ENCODE results near the gene PPP5C.
"Not testable (repeated sequence)": the region's sequence is repeated elsewhere in the genome, so short reads cannot be mapped to it uniquely, and the experiment has no call there.

The PPP5C gene, protein sequence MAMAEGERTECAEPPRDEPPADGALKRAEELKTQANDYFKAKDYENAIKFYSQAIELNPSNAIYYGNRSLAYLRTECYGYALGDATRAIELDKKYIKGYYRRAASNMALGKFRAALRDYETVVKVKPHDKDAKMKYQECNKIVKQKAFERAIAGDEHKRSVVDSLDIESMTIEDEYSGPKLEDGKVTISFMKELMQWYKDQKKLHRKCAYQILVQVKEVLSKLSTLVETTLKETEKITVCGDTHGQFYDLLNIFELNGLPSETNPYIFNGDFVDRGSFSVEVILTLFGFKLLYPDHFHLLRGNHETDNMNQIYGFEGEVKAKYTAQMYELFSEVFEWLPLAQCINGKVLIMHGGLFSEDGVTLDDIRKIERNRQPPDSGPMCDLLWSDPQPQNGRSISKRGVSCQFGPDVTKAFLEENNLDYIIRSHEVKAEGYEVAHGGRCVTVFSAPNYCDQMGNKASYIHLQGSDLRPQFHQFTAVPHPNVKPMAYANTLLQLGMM

DNA sequence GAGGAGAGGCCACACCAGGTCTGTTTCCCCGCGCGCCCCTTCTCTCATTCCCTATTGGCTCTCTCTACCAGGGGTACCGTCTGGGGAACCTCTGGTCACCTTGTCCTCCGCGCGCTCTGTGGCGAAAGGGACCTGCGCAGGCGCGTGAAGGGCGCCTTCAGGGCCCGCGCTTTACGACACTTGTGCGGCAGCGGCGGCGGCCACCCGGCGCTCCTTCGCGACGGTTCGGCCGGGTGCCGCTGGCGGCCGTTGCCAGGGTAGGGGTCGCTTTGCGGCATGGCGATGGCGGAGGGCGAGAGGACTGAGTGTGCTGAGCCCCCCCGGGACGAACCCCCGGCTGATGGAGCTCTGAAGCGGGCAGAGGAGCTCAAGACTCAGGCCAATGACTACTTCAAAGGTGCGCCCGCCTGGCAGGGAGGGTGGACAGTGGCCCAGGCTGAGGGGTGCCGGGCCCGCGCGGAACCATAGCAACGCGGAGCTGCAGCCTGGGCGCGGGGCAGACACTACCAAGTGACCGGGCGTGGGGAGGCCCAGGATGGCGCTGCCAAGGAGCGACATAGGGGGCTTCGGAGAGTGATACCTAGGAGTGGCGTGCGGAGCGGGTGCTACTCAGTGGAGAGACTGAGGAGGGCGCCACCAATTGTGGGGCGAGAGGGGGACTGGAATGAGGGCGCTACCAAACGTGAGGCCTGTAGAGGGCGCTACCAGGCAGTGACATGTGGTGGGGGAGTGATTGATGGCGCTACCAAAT lies at the start of gene PPP5C:
Gene PPP5C (plus strand): TSS at position 267 of the 751 bp plus-strand sequence. CDS start 10 bp downstream, at position 277.
- peak; percentile 90 for DNase-seq

DNA sequence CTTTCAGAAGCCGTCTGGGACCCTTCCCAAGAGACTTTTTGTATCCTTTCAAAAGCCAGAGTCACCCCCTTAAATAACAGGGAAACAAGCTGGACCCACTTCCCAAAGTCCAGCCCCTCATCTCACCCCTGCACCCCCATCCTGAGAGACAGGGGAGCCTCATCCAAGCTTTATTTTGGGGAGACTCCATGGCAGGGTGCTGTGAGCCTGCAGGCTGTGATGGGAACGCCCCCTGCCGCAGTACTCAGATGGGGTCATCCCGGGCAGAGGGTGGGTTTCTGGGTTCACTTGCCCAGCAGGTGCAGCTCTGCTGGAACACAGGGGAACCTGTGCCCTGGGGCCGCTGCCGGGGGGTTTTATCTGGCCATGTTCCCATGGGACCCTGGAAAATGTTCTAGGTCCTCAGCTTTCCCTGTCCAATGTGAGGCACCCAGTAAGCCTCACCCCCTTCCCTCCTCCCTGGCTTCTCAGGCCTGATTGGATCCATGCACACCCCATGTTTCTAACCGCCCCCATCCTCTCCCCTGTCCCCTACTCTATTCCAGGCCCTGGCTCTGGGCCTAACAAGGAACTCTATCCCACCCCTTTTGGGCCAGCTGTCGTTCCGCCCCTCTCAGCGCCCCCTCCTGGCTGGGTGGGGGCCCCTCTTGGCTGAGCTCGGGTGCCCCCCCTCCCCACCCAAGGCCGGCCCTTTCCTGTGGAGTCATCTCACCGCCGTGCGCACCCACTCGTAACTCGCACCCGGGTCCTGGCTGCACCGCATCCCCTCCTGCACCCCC lies 49.0 kb upstream of the PPP5C start:
- no peak for DNase-seq

DNA sequence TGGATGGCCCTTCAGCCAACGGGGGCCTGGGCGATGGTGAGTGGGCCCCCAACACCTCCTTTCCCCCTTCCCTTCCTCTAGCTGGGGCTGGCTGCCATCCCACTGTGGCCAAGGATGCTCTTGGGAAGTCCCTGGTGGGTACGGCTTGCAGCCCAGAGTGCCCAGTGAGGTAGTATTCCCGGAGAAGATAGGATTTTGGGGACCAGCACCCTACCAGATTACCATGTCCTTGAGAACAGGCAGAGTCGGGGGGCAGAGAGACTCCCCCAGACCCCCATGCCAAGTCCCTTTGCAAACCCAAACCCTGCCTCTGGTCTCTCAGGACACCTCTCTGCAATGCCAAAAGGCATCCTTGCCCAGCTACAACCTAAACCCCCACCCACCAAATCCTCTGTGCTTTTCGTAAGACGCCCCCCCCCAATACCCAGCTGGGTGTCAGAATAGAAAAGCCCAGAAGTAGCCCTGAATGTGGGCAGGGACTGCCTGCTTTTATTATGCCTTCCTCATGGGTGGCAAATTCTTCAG lies 48.3 kb upstream of the PPP5C start:
- DNase-seq, result no peak

DNA sequence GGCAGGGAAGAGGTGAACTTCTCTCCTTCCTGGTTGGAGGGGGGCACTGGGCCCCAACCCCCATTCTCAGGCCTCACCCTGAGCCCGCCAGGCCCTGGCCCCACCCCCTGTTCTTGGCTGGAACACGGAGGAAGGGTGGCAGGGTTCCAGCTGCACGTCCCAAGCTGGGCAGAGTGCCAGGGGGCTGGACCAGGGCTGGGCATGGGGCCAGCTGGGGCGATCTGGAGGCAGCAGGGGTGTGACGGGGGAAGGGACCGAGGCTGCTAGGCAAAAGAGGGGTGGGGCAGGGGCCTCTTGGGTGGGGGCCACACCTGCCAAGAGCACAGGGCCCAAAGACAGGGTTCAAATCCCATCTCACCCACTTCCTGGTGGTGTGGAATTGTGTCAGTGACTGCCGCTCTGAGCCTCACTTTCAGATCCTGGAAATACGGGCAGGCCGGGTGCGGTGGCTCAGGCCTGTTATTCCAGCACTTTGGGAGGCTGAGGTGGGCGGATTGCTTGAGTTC lies 47.8 kb upstream of the PPP5C start:
- DNase-seq, result no peak

DNA sequence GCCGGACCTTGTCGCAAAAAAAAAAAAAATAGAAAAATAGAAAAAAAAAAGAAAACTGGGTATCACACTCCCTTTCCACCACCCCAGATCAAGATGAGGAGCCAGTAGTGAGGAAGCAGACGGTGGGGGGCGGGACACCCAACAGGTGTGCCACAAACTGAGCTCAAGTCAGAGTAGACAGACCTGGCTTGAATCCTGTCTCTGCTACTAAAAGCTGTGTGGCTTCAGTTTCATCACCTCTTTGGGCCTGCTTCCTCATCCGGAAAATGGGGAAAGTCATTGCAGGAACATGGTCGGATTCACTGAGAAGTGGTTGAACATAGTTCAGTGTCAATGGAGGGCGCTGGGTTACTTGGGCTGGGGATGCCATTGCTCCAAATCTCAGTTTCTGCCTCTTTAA lies 47.2 kb upstream of the PPP5C start:
- DNase-seq, result no peak

DNA sequence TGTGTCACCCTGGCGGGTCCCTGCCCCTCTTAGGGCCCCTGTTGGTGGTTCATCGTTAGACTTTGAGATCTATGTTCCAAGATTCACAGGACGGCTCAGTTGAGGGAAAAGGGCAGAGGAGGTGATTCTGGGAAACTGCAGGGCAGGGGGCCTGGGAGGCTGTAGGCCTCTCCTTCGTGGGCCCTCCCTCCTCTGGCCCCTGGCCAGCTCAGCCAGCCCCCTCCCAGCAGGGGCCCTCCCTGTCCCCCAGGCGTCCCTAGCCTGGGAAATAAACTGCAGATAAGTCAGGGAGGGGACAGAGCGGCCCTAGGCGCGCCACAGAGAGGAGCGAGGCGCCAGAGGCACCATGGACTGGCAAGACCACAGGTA lies 43.6 kb upstream of the PPP5C start:
- no peak for DNase-seq

DNA sequence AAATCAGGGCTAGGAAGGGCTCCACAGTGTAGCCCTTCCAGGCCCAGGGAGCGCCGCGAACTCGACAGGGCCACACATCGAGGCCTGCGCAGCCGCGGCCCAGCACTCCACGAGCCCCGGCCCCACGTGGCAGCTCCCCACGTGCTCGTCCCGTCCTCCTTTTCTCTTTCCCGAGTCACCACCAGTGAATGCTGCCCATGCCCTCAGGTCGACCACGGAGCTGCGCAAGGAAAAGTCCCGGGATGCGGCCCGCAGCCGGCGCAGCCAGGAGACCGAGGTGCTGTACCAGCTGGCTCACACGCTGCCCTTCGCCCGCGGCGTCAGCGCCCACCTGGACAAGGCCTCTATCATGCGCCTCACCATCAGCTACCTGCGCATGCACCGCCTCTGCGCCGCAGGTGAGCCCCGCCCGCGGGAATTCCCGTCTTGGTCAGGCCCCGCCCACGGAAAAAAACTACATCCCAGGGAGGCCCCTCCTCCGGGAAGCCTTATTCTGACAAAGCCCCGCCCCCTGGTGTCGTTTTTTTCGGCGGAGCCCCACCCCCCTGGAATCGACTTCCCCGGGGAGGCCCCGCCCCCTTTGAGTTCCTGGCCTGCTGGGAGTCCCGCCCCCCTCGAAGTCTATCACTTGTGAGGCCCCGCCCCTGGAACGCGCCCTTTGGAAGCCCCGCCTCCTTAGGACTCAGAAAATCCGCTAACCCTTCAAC lies 43.0 kb upstream of the PPP5C start:
- no peak for DNase-seq

DNA sequence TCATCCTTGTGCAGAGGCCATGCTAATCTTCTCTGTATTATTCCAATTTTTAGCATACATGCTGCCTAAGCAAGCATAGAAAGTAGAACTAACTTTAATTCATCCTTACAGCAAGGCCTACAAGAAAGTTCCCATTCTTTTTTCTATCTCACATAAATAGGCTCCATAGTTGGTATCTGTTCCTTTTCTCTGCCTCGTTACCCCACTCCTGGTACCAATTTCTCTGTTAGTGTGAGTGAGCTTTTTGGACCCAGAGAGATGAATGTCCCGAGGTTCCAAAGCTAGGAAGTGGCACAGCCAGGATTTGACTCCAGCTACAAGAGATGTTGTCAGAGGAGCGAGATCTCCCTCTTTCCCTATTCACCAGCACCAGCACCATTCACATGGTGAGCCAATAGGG lies 40.4 kb upstream of the PPP5C start:
- no peak for DNase-seq

DNA sequence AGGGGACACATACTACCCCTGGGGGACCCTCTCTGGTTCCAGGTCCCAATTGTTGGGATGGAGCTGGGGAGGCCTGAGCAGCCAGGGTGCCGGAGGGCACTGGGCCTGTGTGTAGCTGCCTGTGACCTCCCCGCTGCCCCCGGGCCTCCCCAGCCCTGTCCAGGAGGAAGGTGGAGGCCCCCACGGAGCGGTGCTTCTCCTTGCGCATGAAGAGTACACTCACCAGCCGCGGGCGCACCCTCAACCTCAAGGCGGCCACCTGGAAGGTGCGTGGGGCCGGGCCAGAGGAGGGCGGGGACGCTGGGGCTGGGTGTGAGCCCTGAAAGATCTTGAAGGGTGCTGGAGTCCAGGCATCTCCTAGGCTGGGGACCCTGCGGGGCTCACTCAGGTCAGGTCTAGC lies 38.4 kb upstream of the PPP5C start:
- no peak for DNase-seq

DNA sequence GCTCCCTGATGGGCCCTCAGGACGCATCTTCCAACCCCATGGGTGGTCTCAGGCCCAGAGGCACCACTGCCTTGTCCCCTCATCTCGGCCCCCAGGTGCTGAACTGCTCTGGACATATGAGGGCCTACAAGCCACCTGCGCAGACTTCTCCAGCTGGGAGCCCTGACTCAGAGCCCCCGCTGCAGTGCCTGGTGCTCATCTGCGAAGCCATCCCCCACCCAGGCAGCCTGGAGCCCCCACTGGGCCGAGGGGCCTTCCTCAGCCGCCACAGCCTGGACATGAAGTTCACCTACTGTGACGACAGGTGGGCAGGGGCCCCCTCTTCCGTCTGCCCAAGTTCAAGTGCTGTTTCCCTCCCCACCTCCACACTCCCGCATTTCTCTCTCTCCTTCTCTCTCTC lies 37.8 kb upstream of the PPP5C start:
- no peak for DNase-seq

DNA sequence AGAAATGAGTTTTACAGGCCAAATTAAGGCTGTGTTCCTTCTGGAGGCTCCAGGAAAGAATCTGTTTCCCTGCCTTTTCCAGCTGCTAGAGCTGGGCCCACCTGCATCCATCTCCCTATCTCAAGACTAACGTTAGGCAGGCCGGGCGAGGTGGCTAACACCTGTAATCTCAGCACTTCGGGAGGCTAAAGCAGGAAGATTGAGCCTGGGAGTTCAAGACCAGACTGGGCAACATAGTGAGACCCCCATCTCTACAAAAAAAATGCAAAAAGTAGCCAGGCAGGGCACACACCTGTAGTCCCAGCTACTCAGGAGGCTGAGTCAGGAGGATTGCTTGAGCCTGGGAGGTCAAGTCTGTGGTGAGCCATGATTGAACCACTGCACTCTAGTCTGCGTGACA lies 35.4 kb upstream of the PPP5C start:
- no peak for DNase-seq

DNA sequence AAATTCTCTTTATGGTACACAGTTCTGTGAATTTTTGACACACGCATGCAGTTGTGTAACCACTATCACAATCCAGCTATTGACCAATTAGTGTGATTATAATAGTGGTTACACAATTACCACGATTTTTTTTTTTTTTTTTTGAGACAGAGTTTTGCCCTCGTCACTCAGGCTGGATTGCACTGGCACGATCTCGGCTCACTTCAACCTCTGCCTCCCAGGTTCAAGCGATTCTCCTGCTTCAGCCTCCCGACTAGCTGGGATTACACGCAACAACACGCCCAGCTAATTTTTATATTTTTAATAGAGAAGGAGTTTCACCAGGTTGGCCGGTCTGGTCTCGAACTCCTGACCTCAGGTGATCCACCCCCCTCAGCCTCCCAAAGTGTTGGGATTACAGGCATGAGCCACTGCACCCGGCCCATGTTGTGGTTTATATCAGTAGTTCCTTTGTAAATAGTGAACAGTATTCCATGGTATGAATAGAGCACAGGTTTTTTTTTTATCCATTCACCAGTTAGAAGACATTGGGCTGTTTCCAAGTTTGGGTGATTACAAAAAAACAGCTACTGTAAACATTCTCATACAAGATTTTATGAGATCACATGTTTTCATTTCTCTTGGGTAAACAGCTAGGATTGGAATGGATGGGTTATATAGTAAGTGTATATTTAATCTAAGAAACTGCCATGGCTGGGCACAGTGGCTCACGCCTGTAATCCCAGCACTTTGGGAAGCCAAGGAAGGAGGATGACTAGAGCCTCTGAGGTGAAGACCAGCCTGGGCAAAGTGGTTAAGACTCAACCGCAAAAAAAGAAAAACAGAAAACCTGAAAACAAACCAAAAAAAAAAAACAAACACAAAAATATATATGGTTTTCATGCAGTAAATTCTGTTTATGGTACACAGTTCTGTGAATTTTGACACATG lies 33.1 kb upstream of the PPP5C start:
- not testable (repeated sequence) for DNase-seq

DNA sequence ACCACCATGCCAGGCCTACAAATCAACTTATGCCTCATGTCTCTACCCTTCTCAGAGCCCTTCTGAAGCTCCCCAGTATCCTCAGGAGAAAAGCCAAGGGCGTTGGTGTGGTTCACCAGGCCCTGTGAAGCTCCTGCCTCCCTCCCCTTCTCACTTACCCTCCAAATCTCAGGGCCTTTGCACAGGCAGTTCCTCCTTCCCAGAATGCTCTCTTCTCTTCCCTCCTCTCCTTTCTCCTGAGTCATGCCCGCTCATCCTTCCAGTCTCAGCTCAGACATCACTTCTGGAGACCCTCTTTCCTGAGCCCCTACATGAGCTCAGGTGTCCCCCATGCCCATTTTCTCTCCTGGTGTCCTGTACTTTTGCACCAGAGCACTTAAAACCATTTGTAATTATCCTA lies 29.5 kb upstream of the PPP5C start:
- no peak for DNase-seq

DNA sequence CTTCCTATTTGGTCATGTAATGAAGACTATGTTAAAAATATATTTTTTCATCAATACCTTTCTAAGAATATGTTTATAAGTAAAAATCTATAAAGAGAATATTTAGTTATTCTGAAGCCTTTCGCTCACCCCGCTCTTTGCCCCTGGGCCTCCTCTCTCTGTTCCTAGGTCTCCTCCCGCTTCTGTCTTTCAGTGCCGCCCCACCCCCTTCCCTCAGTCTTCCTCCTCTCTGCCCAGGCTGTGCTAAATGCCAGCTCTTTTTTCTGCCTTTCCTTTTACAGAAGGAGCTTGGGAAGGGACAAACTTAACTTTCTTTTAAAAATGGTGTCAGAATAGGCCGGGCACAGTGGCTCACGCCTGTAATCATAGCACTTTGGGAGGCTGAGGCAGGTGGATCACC lies 27.3 kb upstream of the PPP5C start:
- no peak for DNase-seq

DNA sequence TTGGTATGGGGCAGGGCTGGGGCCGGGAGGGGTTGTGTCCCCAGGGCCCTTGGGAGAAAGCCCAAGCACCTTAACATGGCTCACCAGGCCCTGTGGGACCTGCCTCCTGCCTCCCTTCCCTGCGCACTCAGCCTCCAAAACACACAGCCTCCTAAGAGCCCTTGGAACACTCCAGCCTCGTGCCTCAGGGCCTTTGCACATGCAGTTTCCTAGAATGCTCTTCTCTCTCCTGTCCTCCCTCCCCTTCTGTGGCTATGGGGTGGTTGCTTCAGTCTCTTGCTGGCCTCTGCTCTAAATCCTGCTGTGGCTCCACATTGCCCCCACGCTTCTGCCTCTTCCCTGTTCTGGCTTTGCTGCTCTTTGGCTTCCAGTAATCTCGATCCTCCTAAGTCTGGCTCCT lies 26.3 kb upstream of the PPP5C start:
- DNase-seq, result no peak

DNA sequence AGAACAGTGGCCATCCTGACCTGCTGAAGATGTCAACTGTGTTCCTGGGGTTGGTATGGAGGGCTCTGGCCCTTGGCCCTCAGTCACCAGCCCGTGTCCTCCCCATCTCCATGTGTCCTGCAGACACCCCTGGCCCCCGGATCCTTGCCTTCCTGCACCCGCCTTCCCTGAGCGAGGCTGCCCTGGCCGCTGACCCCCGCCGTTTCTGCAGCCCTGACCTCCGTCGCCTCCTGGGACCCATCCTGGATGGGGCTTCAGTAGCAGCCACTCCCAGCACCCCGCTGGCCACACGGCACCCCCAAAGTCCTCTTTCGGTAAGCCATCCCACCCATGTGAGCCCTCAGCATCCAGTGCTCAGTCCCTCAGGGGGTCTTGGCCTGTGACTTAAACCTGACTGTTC lies 25.2 kb upstream of the PPP5C start:
- no peak for DNase-seq

DNA sequence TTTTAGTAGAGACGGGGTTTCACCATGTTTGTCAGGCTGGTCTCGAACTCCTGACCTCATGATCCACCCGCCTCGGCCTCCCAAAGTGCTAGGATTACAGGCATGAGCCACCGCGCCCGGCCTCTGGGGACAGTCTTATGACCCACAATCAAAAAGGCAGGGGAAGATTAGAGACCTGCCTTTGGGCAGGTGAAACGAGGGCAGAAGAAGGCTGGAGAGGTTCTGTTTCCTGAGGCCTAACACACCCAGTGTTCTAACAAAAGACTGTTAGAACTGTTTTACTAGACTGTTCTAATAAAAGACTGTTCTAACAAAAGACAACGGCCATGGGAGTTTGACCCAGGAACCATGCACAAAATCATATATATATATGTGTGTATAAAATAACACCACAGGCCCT lies 23.7 kb upstream of the PPP5C start:
- DNase-seq, result not testable (repeated sequence)

DNA sequence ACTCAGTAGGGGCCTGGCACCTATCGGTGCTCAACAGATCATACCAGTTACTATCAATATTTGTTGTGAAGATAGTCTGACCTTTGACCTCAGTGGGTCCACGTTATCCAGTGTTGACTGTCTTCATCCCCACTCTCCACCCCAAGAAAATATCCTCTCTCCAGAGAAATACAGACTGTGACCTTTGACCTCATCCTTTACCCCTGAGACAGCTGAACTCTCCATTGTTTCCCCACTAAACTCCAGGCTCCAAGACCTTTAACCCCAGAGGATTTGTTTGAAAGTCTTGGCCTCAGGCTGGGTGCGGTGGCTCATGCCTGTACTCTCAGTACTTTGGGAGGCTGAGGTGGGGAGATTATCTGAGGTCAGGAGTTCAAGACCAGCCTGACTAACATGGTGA lies 22.6 kb upstream of the PPP5C start:
- no peak for DNase-seq

DNA sequence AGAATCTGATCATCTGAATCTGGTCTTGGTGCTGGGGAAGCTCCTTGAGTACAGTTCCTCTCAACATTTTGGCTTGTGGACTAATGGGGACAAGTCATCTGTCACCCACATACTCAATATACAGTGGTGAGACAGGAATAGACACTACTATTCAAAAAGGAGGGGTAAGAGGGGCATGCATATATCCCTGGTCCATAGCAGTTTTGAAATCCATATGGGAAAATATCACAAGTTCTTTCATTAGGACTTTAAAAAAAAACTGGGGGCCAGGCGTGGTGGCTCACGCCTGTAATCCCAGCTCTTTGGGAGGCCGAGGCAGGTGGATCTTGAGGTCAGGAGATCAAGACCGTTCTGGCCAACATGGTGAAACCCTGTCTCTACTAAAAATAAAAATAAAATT lies 20.3 kb upstream of the PPP5C start:
- no peak for DNase-seq

DNA sequence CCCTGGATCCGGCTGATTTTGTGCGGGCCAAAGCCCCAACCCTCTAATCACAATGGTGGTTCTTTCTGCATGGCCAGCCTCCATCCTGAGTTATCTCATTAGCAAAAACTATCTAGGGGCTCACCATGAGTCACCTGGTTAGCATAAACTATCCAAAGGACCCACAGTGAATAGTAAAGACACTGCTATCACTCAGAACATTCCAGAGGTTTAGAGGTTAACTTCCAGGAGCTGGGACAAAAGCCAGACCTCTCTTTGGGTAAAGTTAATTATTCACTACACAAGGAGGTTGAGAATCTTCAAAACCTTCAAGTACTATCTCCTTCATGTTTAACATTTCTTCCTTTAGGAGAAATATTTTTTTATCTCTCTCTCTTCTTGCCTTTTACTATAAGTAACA lies 18.8 kb upstream of the PPP5C start:
- no peak for DNase-seq

DNA sequence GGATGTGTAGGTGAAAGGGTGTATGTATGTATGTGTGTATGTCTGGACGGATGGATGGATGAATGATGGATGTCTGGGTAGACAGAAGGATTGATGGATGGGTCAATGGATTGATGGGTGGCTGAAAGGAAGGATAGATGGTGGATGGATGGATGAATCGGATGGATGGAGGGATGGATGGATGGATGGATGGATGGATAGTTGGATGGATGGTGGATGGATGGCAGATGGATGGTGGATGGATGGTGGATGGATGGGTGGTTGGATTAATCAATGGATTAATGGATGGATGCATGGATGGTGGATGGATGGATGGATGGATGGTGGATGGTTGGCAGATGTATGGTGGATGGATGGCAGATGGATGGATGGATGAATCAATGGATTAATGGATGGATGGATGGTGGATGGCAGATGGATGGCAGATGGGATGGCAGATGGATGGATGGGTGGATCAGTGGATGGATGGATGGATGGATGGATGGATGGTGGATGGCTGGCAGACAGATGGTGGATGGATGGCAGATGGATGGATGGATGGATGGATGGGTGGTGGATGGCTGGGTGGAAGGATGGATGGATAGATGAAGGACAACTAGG lies 16.5 kb upstream of the PPP5C start:
- DNase-seq, result no peak

Data from CD4-positive, alpha-beta T cell treated with Interleukin-15 for 1 hour (primary cell).